ENCODE data around the gene PEX16. TPM values are rescaled to one million over a fixed set of nuclear protein-coding genes. Genes with fewer than 3 reads are reported as not detected.

The PEX16 gene
- total and polyA plus RNA-seq, 9 donors, result 2.9 to 31.7 (median 26.5) TPM

DNA sequence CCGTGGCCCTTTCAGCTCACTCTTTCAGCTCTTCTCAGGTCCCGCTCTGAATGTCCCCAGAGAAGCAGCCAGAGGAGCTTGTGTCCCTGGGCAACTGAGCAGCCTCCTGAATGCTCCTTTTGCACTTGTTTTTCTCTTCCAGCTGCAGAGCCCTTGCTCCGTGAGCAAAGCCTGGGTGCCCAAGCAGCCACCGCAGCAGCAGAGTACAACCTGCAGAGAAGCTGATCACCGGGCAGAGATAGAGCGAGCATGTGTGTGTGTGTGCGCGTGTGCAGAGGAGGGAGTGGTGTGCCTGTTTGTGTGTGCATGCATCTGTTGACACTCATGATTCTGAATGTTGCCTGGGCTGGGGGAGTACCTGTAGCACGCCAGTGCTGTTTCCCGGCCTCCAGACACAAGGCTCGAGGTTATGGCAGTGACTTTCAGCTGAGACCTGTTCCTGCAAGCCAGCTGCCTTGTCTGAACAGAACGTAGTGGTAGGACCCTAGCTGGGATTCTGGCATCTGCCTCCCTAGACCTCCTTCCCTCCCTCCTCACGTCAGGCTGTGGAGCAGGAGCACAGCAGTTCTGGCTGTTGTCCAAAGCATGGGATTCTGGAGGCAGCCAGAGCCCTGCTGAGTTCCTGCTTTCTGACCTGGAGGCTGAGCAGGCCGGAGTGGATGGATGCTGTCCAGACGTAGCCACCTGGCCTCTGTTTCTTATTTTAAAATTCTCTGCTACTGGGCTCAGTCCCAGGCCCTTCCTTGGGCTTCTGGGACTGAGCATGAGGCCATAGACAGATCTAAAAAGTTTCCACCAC is 36.7 kb downstream of the PEX16 start:
- H3K27me3 ChIP-seq, result no peaks in the 10 kb centered on the region
- peak in 2 of 5 donors; percentile 50 to 58 for DNase-seq
- no peaks in the 10 kb centered on the region for H3K36me3 ChIP-seq
- H3K4me1 ChIP-seq (ENCODE audit: insufficient read depth), result peaks cover 1% of the 10 kb centered on the region
- no peaks in the 10 kb centered on the region for H3K9me3 ChIP-seq
- TF ChIP-seq EP300 (IDR thresholded peaks at IDR 0.05) (no peak), POLR2A (IDR thresholded peaks at IDR 0.05) (no peak)
- TF ChIP-seq, protein P1, sequence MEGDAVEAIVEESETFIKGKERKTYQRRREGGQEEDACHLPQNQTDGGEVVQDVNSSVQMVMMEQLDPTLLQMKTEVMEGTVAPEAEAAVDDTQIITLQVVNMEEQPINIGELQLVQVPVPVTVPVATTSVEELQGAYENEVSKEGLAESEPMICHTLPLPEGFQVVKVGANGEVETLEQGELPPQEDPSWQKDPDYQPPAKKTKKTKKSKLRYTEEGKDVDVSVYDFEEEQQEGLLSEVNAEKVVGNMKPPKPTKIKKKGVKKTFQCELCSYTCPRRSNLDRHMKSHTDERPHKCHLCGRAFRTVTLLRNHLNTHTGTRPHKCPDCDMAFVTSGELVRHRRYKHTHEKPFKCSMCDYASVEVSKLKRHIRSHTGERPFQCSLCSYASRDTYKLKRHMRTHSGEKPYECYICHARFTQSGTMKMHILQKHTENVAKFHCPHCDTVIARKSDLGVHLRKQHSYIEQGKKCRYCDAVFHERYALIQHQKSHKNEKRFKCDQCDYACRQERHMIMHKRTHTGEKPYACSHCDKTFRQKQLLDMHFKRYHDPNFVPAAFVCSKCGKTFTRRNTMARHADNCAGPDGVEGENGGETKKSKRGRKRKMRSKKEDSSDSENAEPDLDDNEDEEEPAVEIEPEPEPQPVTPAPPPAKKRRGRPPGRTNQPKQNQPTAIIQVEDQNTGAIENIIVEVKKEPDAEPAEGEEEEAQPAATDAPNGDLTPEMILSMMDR (IDR thresholded peaks at IDR 0.05), result no peak
- H3K27ac ChIP-seq, result no peak overlapping the region
- no peak overlapping the region for H3K4me3 ChIP-seq
- WGBS, 3 donors, result 51 to 61% (median 51%) methylated on average over 14 to 15 of the region's 15 CpGs
- intact Hi-C loops (cut with DNase I), result no loop called here

DNA sequence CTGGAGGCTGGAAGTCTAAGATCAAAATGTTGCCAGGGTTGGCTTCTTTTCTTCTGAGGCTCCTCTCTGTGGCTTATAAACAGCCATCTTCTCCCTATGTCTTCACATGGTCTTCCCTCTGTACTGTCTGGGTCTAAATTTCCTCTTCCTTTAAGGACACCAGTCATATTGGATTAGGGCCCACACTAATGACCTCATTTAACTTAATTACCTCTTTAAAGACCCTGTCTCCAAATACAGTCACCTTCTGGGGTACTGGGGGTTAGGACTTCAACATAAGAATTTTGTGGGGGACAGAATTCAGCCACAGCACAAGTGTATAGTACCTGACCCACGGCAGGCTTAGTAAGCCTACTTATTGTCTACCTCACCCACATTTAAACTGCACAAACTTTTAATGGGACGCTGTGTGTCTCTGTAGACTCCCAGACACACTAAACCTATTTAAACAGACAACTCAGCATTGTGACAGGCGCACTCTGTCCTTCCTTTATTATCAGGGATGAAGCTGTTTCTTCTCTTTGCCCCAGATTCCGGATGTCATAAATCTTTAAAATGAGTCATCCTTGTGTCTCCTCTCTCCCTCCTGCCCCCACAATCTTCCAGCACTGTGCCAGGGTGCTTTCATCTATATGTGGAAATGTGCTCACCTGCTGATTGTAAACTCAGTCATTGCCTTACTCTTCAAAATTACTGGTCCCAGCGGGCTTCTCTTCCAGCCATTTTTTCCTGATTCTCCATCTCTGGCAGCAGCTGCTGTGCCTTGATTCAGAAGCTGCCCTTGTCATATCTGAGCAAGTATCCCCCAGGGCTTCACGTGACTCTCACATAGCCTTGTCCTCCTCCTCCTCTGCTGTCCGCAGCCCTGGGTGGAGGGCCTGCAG is 37.6 kb downstream of the PEX16 start:
- no peak for DNase-seq
- no peaks in the 10 kb centered on the region for H3K36me3 ChIP-seq
- no peaks in the 10 kb centered on the region for H3K9me3 ChIP-seq
- TF ChIP-seq POLR2A (IDR thresholded peaks at IDR 0.05) (no peak), EP300 (IDR thresholded peaks at IDR 0.05) (no peak)
- TF ChIP-seq, protein P1 (IDR thresholded peaks at IDR 0.05), result no peak
- H3K4me1 ChIP-seq (ENCODE audit: insufficient read depth), result no peaks in the 10 kb centered on the region
- 53 to 60% (median 59%) methylated on average over 7 of the region's 7 CpGs for WGBS, 3 donors
- H3K4me3 ChIP-seq, result no peak overlapping the region
- intact Hi-C loops (cut with DNase I), result no loop called here
- no peaks in the 10 kb centered on the region for H3K27me3 ChIP-seq
- H3K27ac ChIP-seq, result no peak overlapping the region

DNA sequence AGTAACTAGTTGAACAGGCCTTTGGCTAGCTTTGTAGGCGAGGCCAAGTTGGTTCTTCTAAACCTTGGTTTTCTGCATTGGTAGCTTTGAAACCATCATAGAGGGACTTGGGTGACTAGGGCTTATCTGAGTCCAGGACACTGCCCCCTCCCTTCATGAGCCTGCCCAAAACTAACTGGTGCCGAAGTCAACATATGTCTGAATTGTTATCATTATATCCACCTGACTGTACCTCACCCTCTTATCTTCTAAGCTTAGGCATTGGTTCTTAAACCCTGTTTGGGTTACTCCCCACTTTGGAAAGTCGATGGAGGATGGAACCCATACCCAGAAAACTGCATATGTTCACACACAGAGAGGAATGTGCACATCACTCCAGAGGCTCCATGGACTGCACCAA is 39.8 kb downstream of the PEX16 start:
- 83 to 89% (median 89%) methylated on average over 3 of the region's 3 CpGs for WGBS, 3 donors
- TF ChIP-seq EP300 (IDR thresholded peaks at IDR 0.05), result no peak
- TF ChIP-seq, protein P1 (IDR thresholded peaks at IDR 0.05), result no peak
- TF ChIP-seq POLR2A (IDR thresholded peaks at IDR 0.05), result no peak

DNA sequence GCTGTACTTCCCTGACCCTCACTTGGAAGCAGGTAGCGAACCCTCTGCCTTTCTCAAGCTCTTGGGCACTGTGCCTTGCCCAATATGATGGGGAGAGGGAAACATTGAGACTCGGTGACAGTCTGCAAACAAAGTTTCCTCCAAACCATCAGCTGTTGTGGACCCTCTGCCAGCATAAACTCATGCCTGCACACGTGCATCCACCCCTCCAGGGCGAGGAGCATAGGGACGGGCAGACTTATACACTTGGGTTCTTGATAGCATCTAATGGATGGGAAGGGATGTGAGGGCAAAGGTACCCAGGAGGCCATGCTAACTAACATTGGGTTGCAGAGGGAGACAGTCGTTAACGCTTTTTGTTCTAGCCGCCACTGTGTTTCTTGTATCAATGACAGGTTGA is 40.5 kb downstream of the PEX16 start:
- DNase-seq, result no peak
- TF ChIP-seq, protein P1 (IDR thresholded peaks at IDR 0.05), result no peak
- TF ChIP-seq EP300 (IDR thresholded peaks at IDR 0.05) (no peak), POLR2A (IDR thresholded peaks at IDR 0.05) (no peak)
- Histone ChIP-seq H3K4me3 (no peak overlapping the region), H3K36me3 (no peaks in the 10 kb centered on the region), H3K27ac (no peak overlapping the region), H3K4me1 (ENCODE audit: insufficient read depth) (no peaks in the 10 kb centered on the region), H3K27me3 (no peaks in the 10 kb centered on the region), H3K9me3 (no peaks in the 10 kb centered on the region)
- intact Hi-C loops (cut with DNase I), result no loop called here
- WGBS, 3 donors, result 81 to 90% (median 87%) methylated on average over 8 of the region's 8 CpGs

More for the DNA sequence above, 39.8 kb downstream of the PEX16 start:
- Histone ChIP-seq H3K4me3 (no peak overlapping the region), H3K36me3 (no peaks in the 10 kb centered on the region), H3K4me1 (ENCODE audit: insufficient read depth) (no peaks in the 10 kb centered on the region), H3K9me3 (no peaks in the 10 kb centered on the region), H3K27ac (no peak overlapping the region), H3K27me3 (no peaks in the 10 kb centered on the region)
- intact Hi-C loops (cut with DNase I), result no loop called here
- no peak for DNase-seq

Data from ovary (tissue), 9 donors.